ENCODE measurements around the gene ITPR3.

The ITPR3 gene

GRCh38 chr6:33670086-33670660, 49.1 kb downstream of the ITPR3 start:
- DNase-seq (ENCODE audit: low read depth in 2 of 2): no peak

GRCh38 chr6:33670971-33671743, 50.0 kb downstream of the ITPR3 start:
- no peak for DNase-seq (ENCODE audit: low read depth in 2 of 2)

GRCh38 chr6:33671744-33672072, 50.6 kb downstream of the ITPR3 start:
- DNase-seq (ENCODE audit: low read depth in 2 of 2): no peak

GRCh38 chr6:33672808-33673207, 51.7 kb downstream of the ITPR3 start:
- no peak for DNase-seq (ENCODE audit: low read depth in 2 of 2)

- no peak for DNase-seq (ENCODE audit: low read depth in 2 of 2)
Observed at GRCh38 chr6:33673851-33674250, 52.7 kb downstream of the ITPR3 start.

GRCh38 chr6:33675968-33676367, 54.8 kb downstream of the ITPR3 start:
- no peak for DNase-seq (ENCODE audit: low read depth in 2 of 2)

- DNase-seq (ENCODE audit: low read depth in 2 of 2): no peak
Observed at GRCh38 chr6:33676416-33677142, 55.5 kb downstream of the ITPR3 start.

GRCh38 chr6:33677143-33677660, 56.1 kb downstream of the ITPR3 start:
- DNase-seq (ENCODE audit: low read depth in 2 of 2): no peak

GRCh38 chr6:33677689-33678088, 56.6 kb downstream of the ITPR3 start:
- no peak for DNase-seq (ENCODE audit: low read depth in 2 of 2)

GRCh38 chr6:33678233-33678931, 57.3 kb downstream of the ITPR3 start:
- DNase-seq (ENCODE audit: low read depth in 2 of 2): no peak

- DNase-seq (ENCODE audit: low read depth in 2 of 2): no peak
Observed at GRCh38 chr6:33678932-33679490, 57.9 kb downstream of the ITPR3 start.

- no peak for DNase-seq (ENCODE audit: low read depth in 2 of 2)
Observed at GRCh38 chr6:33679761-33680160, 58.6 kb downstream of the ITPR3 start.

GRCh38 chr6:33682341-33682740, 61.2 kb downstream of the ITPR3 start:
- DNase-seq (ENCODE audit: low read depth in 2 of 2): no peak

- peak; percentile 23 to 67 for DNase-seq (ENCODE audit: low read depth in 2 of 2)
Observed at GRCh38 chr6:33683051-33683571, 62.0 kb downstream of the ITPR3 start.

GRCh38 chr6:33683576-33684427, 62.7 kb downstream of the ITPR3 start:
- no peak for DNase-seq (ENCODE audit: low read depth in 2 of 2)

GRCh38 chr6:33684428-33684896, 63.3 kb downstream of the ITPR3 start:
- no peak for DNase-seq (ENCODE audit: low read depth in 2 of 2)

GRCh38 chr6:33684983-33685382, 63.9 kb downstream of the ITPR3 start:
- DNase-seq (ENCODE audit: low read depth in 2 of 2): no peak

GRCh38 chr6:33685411-33686224, 64.5 kb downstream of the ITPR3 start:
- no peak for DNase-seq (ENCODE audit: low read depth in 2 of 2)

GRCh38 chr6:33686225-33686924, 65.3 kb downstream of the ITPR3 start:
- no peak for DNase-seq (ENCODE audit: low read depth in 2 of 2)

Data from stimulated activated CD8-positive, alpha-beta memory T cell treated with anti-CD3 and anti-CD28 coated beads, Interleukin-15, amount 100 ng/mL, for 4 hours (primary cell).